Stimulated activated CD4-positive, alpha-beta T cell treated with anti-CD3 and anti-CD28 coated beads, Interleukin-12 subunit alpha, Interleukin-12 subunit beta, amount 100 ng/mL, for 48 hours (primary cell): ENCODE data around the gene ANKRD1.

Experiments
- DNase-seq, 3 donors: peaks; one replicate each; pipeline ENCODE4 v3.0.0-alpha.2; 2020; ENCODE audit warnings: low read depth in 2 of 3, low spot score in 1 of 3

ANKRD1 gene

DNA sequence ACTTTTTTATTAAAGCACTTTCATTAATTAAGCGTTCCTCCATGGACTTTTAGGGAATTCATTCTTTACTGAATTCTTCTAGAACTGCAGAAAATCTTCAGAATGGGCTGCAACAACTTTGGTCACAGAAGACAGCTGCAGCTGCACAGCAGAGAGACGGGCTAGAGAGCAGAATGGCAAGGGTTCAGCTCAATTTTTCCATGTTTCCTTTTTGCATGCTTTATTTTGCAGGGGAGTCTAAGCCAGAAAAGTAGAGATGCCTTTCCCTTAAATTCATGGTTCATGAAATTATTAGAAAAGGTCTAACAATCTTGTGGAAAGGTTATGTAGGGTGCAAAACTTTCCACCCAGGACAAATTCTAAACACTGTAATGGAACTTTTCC lies 15.4 kb upstream of the ANKRD1 start:
- no peak for DNase-seq

DNA sequence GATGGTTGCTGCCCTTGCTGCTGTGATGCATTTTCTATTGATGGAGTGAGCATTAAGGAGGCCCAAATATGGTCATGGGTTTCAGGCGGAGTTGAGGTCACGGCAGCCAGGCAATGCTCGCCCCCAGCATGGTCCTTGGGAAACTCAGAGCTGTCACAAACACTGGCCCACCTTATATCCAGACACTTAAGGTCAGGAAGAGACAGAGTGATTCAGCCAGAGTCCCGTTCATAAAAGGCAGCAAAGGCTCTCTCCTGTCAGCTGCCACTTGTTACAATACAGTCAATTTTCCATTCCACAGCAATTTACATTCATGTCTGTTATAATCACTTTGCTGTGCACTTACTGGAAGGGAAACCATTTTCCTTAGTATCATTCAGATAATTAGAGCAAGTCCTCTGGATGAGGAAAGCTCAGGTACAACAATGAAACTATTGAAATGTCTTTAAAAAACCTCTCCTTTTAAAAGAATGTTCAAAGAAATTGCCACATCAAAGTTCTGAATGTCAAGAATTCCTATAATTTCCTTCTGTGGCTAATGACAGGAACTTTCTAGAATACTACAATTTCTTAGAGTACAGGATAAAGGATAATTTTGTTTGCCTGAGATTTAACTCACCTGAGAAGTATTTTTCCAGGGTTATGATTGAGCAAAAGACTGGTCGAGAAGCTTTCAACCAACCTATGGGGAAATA lies 14.8 kb upstream of the ANKRD1 start:
- DNase-seq = no peak

DNA sequence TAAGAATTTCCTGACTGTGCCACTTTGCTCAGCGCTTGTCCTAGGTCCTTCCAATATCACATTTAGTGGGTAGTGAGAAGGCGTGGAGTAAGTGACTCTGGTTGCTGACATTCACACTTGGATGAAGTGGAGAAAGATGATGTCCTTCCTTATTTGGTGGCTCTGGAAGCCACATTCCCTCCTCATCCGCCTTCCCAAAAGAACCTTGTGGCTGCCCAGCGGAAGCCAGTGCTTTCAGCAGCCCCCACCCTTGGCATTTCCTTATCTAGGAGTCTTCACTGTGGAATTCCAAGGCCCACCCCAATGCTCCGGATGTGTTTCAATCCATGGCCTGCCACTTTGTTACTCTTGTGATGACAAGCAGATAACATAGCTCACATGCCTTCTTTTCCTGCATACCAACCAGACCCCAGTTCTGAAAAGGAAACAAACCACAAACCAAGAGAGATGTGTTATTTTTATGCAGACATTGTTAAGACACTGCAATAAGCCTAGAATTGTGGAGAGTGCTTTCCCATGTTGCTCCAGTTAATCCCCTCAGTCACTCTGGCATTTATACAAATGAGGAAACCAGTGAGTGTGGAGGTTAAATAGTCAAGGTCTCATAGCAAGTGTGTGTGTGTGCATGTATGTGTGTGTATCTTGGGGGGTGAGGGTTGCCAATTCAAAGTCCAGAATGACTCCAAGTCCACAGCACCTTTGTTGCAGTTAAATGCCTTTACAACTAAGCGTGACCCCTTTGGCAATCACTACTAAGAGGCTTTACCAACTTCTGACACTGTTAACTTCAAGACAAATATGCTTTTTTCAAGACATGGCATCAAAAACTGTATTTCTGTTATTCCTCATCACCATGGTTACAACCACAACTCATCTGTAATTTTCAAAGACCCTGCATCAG lies 10.3 kb upstream of the ANKRD1 start:
- DNase-seq = no peak

DNA sequence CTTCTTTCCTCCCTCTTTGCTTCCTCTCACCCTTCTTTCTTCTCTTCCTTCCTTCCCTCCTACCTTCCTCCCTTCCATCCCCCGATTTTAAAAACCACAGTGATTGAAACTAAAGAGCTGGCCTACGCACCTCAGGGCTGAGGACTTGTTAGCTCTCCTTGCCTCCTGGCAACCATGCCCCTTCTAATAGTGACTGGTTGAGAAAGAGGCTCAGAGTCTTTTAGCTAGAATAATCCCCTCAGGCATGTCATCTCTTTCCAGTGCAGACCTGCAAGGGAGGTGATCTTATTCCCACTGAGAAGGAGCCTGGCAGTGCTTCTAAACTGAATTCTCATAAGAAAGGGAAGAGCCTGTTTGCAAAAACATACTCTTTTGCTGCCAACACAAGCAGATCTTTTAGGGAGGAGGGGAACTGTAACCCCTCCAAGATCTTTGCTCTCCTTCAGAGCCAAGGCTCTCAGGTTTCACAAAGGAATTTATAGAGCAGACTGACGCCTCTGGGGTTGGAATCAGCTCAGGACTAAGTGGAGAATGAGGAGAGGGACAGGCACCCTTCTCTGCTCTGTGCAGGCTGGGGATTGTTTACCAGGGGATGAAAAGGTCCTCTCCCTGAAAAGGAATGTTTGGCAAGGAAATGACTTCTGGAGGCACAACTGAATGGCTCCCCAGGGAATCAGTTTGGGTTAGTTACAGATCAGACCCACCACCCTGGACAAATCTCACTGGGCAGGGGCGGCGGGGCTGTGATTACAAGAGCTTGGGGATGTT lies 9.4 kb upstream of the ANKRD1 start:
- DNase-seq = no peak

DNA sequence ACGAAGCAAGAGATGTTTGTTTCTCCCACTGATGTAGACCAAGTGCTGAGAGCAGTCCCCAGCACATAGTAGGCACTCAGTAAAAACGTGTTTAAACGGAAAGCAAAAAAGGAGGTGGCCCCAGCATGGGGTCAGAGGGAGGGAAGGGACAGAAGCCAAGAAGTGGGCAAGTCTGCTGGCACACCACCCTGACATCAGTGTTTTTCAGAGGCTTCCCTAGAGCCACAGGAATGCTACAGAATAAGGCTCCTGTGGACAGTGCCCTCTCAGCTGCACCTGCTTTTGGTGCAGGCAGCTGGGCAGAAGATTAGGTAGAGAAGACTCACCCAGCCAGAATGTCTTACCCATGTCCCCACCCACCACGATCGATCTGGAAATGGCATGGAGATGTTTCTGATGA lies 8.3 kb upstream of the ANKRD1 start:
- DNase-seq = no peak

DNA sequence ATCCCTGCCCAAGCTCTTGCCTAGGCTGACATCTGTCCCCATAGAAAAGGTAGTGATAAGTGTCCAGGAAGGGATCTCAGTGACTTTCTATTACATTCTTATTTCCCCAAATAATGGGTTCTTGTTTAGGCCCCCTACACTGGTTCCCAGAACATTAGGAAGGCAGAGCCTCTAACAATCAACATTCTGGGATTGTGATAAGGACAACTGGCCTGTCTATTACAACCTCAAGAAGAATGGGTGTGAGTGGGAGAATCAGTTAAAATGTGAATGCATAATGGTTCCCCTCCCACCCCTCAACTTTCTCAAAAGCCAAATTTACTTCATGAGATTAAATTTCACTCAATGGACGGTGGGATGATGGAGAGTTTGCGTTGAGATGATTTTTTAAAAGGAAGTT lies 6.4 kb upstream of the ANKRD1 start:
- no peak for DNase-seq

DNA sequence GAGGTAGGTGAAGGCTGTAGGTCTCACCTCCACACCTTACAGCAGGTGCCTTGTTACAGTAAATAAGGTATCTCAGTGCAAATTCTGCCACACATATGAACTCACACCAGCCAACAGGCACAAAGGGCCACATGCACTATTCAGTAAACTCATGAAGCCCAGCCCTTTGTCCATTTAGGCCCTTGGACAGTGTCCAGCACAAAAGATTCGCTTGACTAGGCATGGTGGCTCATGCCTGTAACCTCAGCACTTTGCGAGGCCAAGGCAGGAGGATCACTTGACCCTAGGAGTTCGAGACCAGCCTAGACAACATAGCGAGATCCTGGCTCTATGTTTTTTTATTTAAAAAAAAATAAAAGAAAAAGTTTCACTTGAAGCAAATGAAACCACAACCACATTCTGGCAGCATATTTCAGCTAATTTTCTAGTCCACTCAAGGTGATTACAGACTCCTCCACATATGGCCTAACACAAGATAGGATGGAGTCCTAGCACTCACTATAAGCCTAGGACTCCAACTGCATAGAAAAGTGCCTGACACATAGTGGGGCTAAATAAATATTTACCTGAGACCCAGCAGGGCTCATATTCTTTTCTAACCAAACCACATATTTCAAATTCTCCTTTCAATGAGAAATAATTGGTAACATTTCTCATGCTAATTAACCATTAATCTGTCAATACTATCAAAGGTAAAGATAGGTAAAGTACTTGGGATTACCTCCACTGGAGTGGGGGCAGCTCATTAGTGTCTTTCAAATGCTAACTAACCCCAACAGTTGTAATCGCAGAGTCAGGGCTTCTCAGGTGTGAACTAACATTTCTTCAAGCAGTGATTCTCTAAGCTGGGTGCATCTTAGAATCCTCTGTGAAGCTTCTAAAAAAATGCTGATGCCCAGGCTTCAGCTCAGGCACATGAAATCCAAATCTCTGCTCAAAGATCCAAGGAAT lies 4.5 kb upstream of the ANKRD1 start:
- no peak for DNase-seq

DNA sequence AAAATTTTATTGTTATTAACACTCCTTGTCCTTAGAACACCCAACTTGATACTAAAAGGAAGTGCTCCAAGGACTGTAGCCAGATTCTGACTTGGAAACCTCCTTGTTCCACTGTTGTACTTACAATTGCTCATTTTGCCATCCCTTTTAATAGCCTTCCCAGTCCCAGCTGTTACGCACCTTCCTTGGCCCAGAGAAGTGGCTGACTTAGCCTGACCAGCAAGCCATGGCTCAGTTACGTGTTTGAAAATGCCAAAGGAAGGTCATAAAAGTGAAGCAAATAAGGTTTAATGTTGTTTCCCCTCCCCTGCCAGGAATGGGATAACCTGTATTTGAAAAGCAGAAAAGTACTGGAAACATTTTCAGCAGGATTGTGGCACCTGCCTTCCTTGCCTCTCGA lies 3.7 kb upstream of the ANKRD1 start:
- DNase-seq = no peak

DNA sequence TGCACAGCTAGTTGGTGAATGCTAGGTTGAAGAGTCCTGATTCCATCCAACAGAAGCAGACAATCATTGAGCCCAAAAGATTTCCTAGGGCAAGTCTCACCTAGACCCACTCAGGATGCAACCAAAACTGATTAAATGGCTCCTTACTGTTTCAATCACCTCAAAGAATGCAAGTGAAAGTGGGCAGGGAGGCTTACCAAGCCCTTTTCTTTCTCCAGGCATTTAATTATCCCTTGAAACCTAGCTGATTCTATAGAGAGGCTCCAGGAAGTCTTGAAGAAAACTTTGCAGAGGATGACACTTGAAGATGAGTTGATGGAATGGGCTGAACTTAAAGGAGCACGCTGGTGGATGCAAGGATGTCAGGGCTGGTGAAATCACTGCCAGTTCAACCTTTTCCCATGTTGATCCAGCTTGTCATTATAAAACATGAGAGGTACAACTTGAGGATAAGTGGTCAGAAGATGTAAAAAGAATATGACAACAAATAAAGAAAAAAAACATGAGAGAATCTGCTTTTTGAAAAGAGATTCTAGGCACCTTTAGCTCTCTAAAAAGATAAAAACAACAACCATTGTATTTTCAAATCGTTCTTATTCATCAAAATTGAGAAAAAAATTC lies 2.3 kb upstream of the ANKRD1 start:
- DNase-seq = no peak

DNA sequence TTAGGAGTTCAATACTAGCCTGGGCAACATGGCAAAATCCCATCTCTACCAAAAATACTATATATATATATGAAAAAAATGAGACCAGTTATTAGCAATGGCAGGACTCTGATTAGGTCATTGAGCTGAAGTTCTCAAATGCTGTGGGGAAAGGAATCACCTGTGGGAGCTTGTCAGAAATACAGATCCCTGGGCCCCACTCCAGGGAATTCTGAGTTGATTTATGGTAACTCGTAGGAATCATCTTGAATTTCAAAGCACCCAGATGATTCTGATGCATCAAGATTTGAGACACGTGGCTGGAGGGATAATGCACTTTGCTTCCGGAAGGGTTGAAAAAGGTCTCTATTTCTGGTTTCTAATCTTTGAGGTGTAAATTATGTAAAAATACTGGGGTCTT lies 1.0 kb upstream of the ANKRD1 start:
- no peak for DNase-seq

DNA sequence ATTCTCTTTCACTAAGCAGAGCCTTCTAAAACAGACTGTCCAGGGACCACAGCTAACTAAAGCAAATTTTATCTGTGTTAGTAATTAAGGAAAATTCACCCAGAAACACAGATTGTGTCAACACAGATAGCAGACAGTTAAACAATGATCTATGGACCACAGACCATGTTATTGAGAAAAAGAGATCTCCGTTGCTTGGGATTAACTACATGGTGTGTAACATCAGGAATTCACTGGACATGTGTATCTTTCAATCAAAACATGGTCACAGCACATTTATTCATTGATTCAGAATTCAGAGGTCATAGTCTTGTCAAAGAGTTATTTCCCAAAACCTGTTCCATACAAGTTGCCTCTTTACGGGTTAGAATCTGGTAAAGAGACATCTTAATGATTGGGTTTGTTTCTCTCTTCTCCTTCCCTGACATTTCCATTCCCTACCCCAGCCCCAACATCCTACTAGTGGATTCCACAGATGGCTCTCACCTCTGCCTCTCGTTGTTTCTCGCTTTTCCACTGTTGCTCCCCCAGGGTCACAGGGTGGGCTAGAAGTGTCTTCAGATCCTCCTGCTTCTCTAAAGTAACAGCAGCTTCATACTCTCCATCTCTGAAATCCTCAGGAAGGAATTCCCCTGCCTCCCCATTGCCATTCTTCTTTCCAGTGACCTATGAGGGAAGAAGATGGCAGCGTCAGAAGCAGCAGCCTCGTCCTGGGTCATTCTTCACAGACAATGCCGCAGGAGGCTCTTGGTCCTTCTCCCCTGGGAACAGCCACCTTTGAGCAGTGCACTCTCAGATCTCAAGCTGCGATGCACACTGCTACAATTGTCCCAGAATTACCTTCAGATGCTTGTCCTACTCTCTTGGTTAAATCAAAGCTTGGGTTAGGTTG lies 958 bp downstream of the ANKRD1 start:
- no peak for DNase-seq

DNA sequence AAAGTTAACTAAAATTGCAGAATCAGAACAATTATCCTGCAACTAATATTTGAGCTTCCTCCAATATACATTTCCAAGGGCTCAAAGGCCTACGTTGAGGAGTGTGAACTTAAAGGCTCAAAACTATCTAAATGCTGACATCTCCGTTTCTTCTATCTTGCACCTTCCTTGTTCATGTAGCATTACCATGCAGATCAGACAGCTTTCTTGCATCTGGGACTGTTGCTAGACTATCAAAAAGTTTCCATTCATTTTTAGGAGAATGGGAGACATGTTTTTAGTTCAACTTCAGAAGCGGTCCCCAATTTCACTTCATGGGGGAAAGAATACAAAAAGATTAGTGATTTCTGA lies 2.9 kb downstream of the ANKRD1 start:
- DNase-seq = no peak

DNA sequence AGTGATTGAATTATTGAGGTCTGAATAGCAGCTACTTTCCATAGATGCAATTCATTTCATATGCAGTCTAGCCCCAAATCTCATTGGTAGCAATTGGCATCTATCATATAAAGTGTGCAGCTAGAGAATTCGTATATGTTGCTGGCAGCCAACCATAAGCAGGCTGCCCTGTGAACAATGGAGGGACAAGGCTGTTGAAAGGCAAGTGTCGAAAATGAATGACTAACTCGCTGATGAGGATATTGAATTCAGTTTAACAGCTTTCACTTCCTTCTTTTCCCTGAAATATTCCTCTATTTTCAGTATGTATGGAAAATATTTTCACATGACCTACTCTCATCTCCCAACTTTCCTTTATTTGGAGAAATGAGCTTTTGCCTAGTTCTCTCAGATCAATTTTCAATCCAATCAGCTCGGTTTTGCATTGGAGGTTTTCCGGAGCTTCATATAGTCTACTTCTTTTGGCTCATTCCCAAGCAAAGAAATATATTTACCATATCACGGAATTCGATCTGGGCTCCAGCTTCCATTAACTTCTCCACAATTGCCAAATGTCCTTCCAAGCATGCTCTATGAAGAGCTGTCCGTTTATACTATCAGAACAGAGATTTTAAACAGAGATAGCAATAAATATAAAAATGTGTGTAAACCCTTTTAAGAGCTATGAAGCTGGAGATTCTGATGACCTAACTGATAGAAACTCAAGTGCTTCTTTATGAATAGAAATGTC lies 3.5 kb downstream of the ANKRD1 start:
- DNase-seq = no peak

DNA sequence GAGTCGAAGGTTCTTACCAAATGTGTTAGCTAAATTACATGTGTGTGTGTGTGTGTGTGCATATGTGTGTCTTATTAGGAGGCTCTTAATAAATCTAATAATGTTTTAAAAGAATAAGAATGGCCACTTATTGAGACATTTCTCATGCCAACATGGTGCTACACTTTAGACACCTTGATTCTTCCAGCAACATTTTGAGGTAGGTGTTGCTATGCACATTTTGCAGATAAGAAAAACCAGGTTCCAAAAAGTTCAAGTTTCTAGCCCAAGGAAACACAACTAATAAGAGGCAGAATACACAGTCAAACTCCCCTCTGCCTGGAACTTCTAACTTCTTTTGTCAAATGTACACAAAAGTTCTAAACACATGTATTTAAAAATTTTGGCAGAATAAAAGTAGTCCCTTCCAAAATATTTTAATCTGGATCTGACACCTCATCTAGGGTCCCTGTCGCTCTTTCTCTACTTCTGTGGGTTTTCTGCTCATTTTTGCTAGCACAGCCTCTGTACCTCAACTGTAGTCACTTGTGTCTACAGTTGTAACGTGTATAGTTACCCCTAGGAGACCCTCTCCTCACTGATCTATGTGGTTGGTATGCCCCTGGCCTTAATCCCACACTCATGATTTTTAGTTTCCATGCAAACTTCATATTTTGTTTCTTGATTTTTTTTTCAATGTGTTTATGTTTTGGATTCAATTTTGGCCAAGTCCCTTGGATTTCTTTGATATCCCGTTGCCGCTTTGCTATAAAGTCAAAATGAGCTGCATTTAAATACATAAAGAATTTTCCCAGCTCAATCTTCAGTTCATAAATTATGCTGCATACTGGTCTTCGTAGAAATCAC lies 4.3 kb downstream of the ANKRD1 start:
- no peak for DNase-seq

DNA sequence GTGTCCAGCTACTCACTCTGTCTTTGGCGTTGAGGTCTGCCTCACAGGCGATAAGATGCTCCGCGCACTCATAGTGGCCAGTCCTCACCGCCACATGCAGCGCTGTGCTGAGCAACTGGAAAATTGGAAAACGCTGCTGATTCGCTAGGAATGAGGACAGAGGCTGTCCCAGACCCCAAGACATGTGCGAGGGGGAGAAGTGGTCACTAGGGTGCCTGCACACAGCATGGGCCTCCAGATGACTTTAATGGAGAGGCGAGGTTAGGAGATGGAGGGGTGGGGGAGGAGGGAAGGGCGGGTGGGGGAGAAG lies 5.2 kb downstream of the ANKRD1 start:
- no peak for DNase-seq

DNA sequence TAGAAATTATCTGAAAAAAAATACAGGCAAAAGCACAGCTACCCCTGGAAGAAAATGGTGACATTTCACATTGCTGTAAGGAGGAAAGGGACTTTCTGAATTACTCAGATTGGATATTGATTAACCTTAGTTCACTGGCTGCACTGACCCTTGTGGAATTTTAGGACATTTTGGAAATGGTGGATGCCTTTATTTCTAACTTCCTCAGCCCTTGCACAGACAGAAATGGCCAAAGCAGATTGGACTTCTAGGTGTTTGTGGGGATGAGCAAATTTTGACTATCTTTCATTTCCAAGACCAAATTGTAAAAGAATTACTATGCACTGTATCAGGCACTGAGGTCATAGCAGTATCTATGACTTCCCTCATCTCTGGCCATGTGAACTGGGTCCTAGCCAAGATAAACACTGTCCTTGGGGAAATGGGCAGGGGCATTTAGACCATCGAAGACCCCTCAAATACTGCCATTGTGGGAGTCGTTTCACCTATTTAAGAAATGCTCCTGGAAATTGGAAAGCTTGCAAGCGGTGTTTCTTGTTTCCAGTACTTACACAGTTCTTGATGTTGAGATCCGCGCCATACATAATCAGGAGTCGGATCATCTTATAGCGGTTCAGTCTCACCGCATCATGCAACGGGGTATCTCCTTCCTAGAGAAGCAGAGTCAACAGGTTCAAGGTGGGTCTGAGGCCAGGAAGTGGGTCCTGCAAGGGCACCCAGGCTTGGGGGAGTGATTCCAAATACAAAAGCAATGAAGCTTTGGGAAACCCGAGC lies 5.7 kb downstream of the ANKRD1 start:
- no peak for DNase-seq

DNA sequence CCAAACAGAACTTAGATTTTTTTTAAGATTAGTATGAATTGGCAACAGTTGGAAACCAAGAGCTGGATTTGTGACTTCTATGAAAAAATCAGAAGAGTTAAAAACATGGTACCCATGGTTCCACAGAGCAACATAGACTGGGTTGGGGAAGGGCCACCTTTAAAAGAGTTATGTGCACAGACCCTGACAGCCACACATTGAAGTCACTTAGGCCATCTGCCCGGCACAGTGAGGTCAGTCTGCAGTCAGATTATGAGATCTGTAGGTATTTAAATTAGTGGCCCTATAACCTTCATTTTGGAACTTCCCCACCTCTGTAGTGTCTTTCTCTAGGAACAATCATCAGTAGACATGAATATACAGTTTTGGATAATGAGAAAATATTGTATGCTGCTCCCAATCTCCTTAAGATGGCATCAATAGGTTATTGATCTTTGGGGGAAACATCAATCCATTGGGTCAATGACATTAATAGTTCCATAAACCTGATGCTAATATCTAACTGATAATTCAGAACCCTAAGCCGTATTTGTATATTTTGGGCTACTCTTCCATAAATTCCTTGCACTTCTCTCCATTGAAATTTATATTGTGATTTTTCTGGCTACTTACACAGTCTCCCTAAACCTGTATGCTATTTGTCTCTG lies 7.0 kb downstream of the ANKRD1 start:
- DNase-seq = no peak
